Liver (tissue), 9 donors: ENCODE data around the gene COL20A1. TPM values are rescaled to one million over a fixed set of nuclear protein-coding genes. Genes with fewer than 3 reads are reported as not detected.

Source experiments
- DNase-seq: peaks from one replicate; pipeline ENCODE4 v3.0.0-alpha.2; 2017; ENCODE audit warnings: low spot score
- H3K27ac ChIP-seq, 2 donors: one replicate each; pipeline ENCODE4 v1.7.0; 2013; ENCODE audit warnings: inconsistent platforms in 2 of 2, low read length in 2 of 2, control low read depth in 1 of 2, low read depth in 1 of 2, mild to moderate bottlenecking in 1 of 2
- H3K27me3 ChIP-seq, 4 donors: one replicate each; pipeline versions ENCODE4 v1.6.1 to v1.7.0; 2013; ENCODE audit warnings: low read length in 3 of 4, inconsistent platforms in 1 of 4, mild to moderate bottlenecking in 1 of 4, moderate library complexity in 1 of 4; ENCODE audit not compliant: control insufficient read depth in 4 of 4, insufficient read depth in 4 of 4
- H3K36me3 ChIP-seq, 4 donors: one replicate each; pipeline versions ENCODE4 v1.6.1 to v1.7.0; 2013; ENCODE audit warnings: low read length in 3 of 4, mild to moderate bottlenecking in 3 of 4, low read depth in 1 of 4, moderate library complexity in 1 of 4; ENCODE audit not compliant: control insufficient read depth in 4 of 4, insufficient read depth in 3 of 4
- H3K4me1 ChIP-seq, 4 donors: one replicate each; pipeline versions ENCODE4 v1.6.1 to v1.7.0; 2013; ENCODE audit warnings: low read length in 3 of 4, mild to moderate bottlenecking in 3 of 4, moderate library complexity in 1 of 4; ENCODE audit not compliant: control insufficient read depth in 4 of 4, insufficient read depth in 4 of 4
- H3K4me3 ChIP-seq, 3 donors: one replicate each; pipeline versions ENCODE4 v1.6.1 to v1.7.0; 2013; ENCODE audit warnings: low read length in 3 of 3, control low read depth in 1 of 3, low read depth in 1 of 3, mild to moderate bottlenecking in 1 of 3
- H3K9ac ChIP-seq, 2 donors: one replicate each; pipeline ENCODE4 v1.7.0; 2013; ENCODE audit warnings: low read length in 2 of 2, mild to moderate bottlenecking in 2 of 2, moderate library complexity in 2 of 2, control low read depth in 1 of 2, low read depth in 1 of 2
- H3K9me3 ChIP-seq, 4 donors: one replicate each; pipeline versions ENCODE4 v1.6.1 to v1.7.0; 2013; ENCODE audit warnings: low read length in 3 of 4; ENCODE audit not compliant: control insufficient read depth in 4 of 4
- EGR1 ChIP-seq, 2 donors: IDR thresholded peaks; 2 replicates each; pipeline ENCODE4 v1.6.1; 2016 to 2018; ENCODE audit warnings: antibody characterized with exemption in 2 of 2, low read depth in 2 of 2
- FOXA1 ChIP-seq: IDR thresholded peaks from 2 replicates; pipeline ENCODE4 v1.6.1; 2016; ENCODE audit warnings: antibody characterized with exemption
- HNF4G ChIP-seq: IDR thresholded peaks from 2 replicates; pipeline ENCODE4 v1.6.1; 2016; ENCODE audit warnings: antibody characterized with exemption
- JUND ChIP-seq, 2 donors: IDR thresholded peaks; 2 replicates each; pipeline ENCODE4 v1.6.1; 2016; ENCODE audit warnings: antibody characterized with exemption in 2 of 2
- NR2F2 ChIP-seq: IDR thresholded peaks from 2 replicates; pipeline ENCODE4 v1.6.1; 2016; ENCODE audit warnings: antibody characterized with exemption
- SP1 ChIP-seq: IDR thresholded peaks from 2 replicates; pipeline ENCODE4 v1.6.1; 2018; ENCODE audit warnings: antibody characterized with exemption, mild to moderate bottlenecking
- TAF1 ChIP-seq: conservative IDR thresholded peaks from 2 replicates; pipeline ENCODE4 v1.6.1; 2016; ENCODE audit warnings: antibody characterized with exemption, mild to moderate bottlenecking
- WGBS: extraction: QIAGEN DNeasy Blood & Tissue Kit; methylation state at CpG from one replicate; pipeline ENCODE4 v1.1.7; 2013; 5-methylcytosine and 5-hydroxymethylcytosine counted together
- polyA plus RNA-seq, 2 donors: library from polyadenylated mRNA; stranded (reverse) in 1 of 2; unstranded in 1 of 2; fragments of 200-250 nt in 1 of 2; fragments of >200 nt in 1 of 2; fragmentation: Nextera tagmentation in 1 of 2; extraction: Ambion mirVana in 1 of 2; gene quantifications; one replicate each; pipeline versions ENCODE4 v1.2.1 to v1.2.3, GENCODE V29; 2013 to 2015
- total RNA-seq, 2 donors: library from RNA; depleted of rRNA; stranded (reverse); fragments of >200 nt; gene quantifications; one replicate each; pipeline ENCODE4 v1.2.3, GENCODE V29; 2014
- TF ChIP-seq, protein P1 (sequence below): IDR thresholded peaks from 2 replicates; pipeline ENCODE4 v1.6.1; 2016; ENCODE audit warnings: antibody characterized with exemption
- TF ChIP-seq, protein P2 (sequence below): IDR thresholded peaks from 2 replicates; pipeline ENCODE4 v1.6.1; 2016; ENCODE audit warnings: antibody characterized with exemption
- TF ChIP-seq, protein P3 (sequence below): fragments of 150-350 bp; IDR thresholded peaks from 2 replicates; pipeline ENCODE4 v1.5.1; 2017; ENCODE audit warnings: improper control_type of control experiment, low read depth, low read length; ENCODE audit not compliant: missing input control
- TF ChIP-seq, protein P4 (sequence below): IDR thresholded peaks from 2 replicates; pipeline ENCODE4 v1.6.1; 2016; ENCODE audit warnings: antibody characterized with exemption, mild to moderate bottlenecking
- donor health status: healthy.
- donor health status: healthy.
- donor health status: healthy.
- donor health status: healthy.
- donor health status: healthy.

COL20A1 gene
- total and polyA plus RNA-seq, 4 donors: not detected

DNA sequence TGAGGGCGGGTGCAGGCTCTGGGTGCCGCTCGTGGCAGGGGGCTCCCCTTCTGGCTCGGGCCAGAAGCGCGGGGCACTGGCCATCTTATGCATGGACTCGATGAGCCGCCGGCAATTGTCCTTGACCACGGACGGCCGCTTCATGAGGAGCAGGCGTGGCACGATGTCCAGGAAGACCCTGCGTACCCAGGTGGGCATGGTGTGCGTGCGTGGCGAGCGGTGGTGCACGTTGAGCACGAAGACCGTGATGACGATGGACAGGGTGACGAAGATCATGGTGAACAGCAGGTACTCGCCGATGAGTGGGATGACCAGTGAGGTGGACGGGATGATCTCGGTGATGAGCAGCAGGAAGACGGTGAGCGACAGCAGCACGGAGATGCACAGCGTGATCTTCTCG lies 57.2 kb downstream of the COL20A1 start:
- Histone ChIP-seq H3K27ac (no peak overlapping the region), H3K36me3 (peaks cover 0 to under 1% (median 0%) of the 10 kb centered on the region in 4 donors), H3K9ac (no peak overlapping the region), H3K27me3 (no peaks in the 10 kb centered on the region), H3K4me3 (no peak overlapping the region), H3K9me3 (no peaks in the 10 kb centered on the region), H3K4me1 (peaks cover 0 to 37% (median 19%) of the 10 kb centered on the region in 4 donors)
- 93% methylated on average over 33 of the region's 33 CpGs for WGBS
- TF ChIP-seq EGR1 (IDR thresholded peaks at IDR 0.05; ENCODE audit: low read depth in 2 of 2): no peak
- TF ChIP-seq, protein P1, sequence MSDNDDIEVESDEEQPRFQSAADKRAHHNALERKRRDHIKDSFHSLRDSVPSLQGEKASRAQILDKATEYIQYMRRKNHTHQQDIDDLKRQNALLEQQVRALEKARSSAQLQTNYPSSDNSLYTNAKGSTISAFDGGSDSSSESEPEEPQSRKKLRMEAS: no peak
- no peak for DNase-seq

DNA sequence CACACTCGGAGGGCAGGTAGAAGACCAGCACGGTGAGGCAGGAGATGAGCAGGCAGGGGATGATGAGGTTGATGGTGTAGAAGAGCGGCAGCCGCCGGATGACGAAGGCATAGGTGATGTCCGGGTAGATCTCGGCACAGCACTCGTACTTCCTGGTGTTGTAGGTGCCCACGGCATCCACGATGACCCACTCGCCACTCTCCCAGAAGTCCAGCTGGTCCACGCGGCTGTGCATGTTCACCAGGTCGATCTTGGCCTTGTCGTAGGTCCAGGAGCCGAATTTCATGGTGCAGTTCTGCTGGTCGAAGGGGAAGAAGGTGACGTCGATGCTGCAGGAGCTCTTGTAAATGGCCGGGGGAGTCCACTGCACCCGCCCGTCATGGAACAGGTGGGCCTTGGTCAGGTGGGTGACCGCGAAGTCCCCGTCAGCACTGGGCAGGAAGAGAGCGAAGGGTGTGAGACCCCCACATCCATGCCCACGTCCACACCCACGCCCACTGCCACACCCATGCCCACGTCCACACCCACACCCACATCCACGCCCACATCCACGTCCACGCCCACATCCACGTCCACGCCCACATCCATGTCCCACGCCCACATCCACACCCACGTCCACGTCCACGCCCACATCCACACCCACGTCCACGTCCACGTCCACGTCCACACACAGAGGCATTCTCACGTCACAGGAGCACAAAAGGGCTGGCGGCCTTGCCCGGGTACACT lies 57.8 kb downstream of the COL20A1 start:
- Histone ChIP-seq H3K27me3 (no peaks in the 10 kb centered on the region), H3K4me3 (no peak overlapping the region), H3K4me1 (peaks cover 0 to 33% (median 19%) of the 10 kb centered on the region in 4 donors), H3K36me3 (peaks cover 0 to 4% (median 0%) of the 10 kb centered on the region in 4 donors), H3K9me3 (no peaks in the 10 kb centered on the region), H3K9ac (no peak overlapping the region), H3K27ac (no peak overlapping the region)
- no peak for TF ChIP-seq SP1
- TF ChIP-seq, protein P2, sequence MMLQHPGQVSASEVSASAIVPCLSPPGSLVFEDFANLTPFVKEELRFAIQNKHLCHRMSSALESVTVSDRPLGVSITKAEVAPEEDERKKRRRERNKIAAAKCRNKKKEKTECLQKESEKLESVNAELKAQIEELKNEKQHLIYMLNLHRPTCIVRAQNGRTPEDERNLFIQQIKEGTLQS: no peak
- TF ChIP-seq EGR1 (IDR thresholded peaks at IDR 0.05; ENCODE audit: low read depth in 2 of 2): peak in 1 of 2 donors; percentile 45
- TF ChIP-seq, protein P1: no peak
- no peak for DNase-seq
- WGBS: 88% methylated on average over 46 of the region's 46 CpGs

DNA sequence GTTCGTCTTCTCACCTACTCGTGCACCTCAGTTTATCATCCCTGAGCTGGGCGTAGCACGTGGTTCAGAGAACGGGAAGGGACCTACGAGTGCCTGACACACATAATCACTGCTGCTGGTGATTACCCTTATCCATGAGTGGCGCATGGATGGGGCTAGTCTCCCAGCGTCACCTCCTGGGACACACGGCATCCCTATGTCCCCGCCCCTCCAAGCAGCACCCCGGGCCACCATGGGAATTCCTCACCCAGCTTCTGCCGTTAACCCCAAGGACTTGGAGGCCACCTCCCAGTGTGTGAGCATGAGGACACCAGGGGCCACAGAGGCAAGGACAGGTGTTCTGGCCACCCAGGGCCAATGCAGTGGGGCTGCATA lies 58.3 kb downstream of the COL20A1 start:
- 88% methylated on average over 12 of the region's 12 CpGs for WGBS
- no peaks in the 10 kb centered on the region for H3K9me3 ChIP-seq
- H3K9ac ChIP-seq: no peak overlapping the region
- no peaks in the 10 kb centered on the region for H3K27me3 ChIP-seq
- peaks cover 0 to 4% (median 0%) of the 10 kb centered on the region in 4 donors for H3K36me3 ChIP-seq
- DNase-seq: no peak
- no peak overlapping the region for H3K27ac ChIP-seq
- TF ChIP-seq TAF1: no peak
- TF ChIP-seq SP1: no peak
- TF ChIP-seq, protein P1: no peak
- TF ChIP-seq, protein P3, sequence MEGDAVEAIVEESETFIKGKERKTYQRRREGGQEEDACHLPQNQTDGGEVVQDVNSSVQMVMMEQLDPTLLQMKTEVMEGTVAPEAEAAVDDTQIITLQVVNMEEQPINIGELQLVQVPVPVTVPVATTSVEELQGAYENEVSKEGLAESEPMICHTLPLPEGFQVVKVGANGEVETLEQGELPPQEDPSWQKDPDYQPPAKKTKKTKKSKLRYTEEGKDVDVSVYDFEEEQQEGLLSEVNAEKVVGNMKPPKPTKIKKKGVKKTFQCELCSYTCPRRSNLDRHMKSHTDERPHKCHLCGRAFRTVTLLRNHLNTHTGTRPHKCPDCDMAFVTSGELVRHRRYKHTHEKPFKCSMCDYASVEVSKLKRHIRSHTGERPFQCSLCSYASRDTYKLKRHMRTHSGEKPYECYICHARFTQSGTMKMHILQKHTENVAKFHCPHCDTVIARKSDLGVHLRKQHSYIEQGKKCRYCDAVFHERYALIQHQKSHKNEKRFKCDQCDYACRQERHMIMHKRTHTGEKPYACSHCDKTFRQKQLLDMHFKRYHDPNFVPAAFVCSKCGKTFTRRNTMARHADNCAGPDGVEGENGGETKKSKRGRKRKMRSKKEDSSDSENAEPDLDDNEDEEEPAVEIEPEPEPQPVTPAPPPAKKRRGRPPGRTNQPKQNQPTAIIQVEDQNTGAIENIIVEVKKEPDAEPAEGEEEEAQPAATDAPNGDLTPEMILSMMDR: no peak
- TF ChIP-seq JUND (IDR thresholded peaks at IDR 0.05): no peak
- TF ChIP-seq, protein P4, sequence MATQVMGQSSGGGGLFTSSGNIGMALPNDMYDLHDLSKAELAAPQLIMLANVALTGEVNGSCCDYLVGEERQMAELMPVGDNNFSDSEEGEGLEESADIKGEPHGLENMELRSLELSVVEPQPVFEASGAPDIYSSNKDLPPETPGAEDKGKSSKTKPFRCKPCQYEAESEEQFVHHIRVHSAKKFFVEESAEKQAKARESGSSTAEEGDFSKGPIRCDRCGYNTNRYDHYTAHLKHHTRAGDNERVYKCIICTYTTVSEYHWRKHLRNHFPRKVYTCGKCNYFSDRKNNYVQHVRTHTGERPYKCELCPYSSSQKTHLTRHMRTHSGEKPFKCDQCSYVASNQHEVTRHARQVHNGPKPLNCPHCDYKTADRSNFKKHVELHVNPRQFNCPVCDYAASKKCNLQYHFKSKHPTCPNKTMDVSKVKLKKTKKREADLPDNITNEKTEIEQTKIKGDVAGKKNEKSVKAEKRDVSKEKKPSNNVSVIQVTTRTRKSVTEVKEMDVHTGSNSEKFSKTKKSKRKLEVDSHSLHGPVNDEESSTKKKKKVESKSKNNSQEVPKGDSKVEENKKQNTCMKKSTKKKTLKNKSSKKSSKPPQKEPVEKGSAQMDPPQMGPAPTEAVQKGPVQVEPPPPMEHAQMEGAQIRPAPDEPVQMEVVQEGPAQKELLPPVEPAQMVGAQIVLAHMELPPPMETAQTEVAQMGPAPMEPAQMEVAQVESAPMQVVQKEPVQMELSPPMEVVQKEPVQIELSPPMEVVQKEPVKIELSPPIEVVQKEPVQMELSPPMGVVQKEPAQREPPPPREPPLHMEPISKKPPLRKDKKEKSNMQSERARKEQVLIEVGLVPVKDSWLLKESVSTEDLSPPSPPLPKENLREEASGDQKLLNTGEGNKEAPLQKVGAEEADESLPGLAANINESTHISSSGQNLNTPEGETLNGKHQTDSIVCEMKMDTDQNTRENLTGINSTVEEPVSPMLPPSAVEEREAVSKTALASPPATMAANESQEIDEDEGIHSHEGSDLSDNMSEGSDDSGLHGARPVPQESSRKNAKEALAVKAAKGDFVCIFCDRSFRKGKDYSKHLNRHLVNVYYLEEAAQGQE: no peak
- no peak for TF ChIP-seq FOXA1
- TF ChIP-seq HNF4G: no peak
- TF ChIP-seq NR2F2: no peak
- H3K4me3 ChIP-seq: no peak overlapping the region
- peaks cover 0 to 28% (median 16%) of the 10 kb centered on the region in 4 donors for H3K4me1 ChIP-seq
